Stimulated activated CD8-positive, alpha-beta memory T cell treated with anti-CD3 and anti-CD28 coated beads, Interleukin-12 subunit alpha, Interleukin-12 subunit beta, amount 100 ng/mL, for 4 hours (primary cell): ENCODE data around the gene WRAP73.
"Not testable (repeated sequence)": the region's sequence is repeated elsewhere in the genome, so short reads cannot be mapped to it uniquely, and the experiment has no call there.

Experiments
- DNase-seq: peaks from one replicate; pipeline ENCODE4 v3.0.0-alpha.2; 2020; ENCODE audit warnings: low read depth

Gene WRAP73

GRCh38 chr1:3630161-3630611, 19.7 kb downstream of the WRAP73 start:
- DNase-seq = no peak

DNA sequence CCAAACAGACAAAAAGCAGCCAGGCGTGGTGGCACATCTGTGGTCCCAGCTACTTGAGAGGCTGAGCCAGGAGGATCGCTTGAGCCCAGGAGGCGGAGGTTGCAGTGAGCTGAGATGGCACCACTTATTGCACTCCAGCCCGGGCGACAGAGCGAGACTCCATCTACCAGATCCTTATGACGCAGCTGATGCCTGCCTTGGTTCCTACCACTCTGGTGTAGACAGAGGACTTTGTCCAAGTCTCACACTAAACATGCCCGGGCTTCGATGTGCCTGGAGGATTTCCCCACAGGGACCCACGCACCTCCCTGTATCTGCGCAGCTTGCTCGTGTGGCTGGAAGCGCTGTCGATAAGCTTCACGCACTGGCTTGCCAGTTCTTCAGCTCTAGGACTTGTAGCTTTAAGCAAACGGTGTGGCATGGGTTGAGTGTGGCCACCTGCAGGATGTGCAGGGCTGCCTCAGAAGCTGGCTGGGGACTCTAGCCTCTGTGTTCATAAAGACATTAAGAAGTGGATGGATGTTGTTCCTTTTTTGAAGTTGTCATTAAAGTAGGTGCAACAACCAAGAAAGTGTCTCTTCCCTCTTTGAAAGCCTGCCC, 20.2 kb downstream of the WRAP73 start:
- no peak for DNase-seq

GRCh38 chr1:3628445-3628844, 21.5 kb downstream of the WRAP73 start:
- no peak for DNase-seq

DNA sequence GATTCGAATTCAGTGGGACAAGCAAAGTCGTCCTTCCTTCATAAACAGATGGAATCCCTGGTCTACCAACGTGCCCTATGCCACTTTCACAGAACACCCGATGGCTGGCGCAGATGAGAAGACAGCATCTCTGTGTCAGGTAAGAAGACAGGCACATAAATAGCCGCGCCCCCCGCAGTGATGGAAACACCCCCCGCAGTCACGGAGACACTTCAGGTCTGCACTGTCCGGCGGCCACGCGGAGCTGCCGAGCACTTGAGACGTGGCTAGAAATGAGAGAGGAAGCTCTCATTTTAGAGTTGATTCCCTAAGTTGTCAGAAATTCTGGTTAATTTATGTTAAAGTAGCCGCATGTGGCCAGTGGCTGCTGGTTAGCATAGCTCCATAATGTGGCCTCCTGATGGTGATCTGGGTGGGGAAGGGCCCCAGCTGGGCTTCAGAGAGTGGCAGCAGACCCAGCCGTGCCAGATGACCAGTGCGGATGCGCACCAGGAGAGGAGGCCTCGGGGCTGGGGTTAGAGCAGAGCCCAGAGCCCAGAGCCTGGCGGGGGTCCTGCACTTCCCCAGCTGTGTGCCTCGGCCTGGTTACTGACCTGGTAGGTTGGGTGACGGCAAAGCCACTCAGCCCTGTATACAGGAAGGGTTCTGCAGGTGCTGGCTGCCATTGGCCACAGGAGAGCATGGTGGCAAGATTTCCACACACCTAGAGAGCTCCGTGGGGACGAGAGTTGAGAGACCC, 22.2 kb downstream of the WRAP73 start:
- no peak for DNase-seq

DNA sequence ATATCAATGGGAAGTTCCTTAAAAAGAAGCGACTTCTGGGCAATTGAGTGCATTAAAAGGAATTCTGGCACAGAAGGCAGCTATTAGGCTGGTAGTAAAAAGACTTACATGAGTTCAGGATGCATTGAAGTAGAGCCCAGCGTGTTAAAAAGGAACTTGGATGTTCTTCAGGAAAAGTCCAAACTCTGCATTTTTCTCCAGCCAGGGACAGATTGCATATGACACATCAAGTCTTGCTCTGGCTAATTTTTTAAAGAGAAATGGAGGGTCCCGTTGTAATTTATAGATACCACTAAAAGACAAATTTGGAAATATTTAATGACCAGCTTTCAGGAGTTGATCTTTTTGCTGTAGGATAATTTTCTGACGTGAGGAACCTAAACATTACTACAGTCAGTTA, 23.9 kb downstream of the WRAP73 start:
- DNase-seq = no peak

GRCh38 chr1:3625151-3625907, 24.6 kb downstream of the WRAP73 start:
- no peak for DNase-seq

DNA sequence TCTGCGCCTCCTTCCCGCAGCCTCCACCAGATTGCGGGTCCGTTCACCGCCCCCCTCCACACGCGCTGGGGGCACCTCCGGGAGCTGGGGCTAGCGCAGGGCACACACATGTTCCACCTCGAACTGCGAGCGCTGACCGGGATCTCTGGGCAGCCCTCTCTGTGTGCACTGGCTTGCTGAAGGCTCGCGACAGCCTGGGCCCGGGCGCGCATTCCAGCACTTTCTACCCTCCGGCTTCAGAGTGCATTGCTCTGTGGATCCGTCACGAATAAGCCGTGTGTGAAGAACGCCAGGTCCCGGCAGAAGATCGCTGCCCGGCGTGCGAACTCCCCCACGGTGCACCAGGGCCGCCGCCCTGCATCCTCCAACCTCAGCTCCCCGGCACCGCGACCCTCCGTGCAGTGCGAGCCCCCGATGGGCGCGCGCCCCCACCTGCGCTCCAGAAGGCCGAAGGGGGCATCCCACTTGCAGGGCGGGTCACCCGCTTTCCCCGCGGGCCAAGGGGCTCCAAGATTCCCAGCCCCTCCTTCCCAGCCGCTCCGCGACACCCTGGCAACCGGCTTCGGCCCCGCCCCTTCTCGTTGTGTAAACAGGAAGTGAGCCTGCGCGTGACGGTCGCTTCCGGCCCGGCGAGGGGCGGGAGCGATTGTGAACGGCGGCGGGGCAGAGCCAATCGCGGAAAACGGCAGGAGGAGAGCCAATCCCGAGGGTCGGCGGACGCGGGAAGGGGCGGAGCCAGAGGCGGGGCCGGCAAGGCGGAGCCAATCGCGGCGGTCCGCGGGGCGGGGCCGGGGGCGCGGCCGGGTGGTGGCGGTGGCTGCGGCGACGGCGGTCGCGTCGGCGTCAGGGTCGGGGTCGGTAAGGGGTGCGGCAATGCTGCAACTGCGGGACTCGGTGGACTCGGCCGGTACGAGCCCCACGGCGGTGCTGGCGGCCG, 25.4 kb downstream of the WRAP73 start, which contains the start of gene TPRG1L:
TPRG1L (plus strand) TSS at position 816 of the 937 bp plus-strand sequence; CDS start at position 874, 58 bp downstream.
- peak; percentile 98 for DNase-seq

GRCh38 chr1:3623441-3624199, 26.3 kb downstream of the WRAP73 start:
- no peak for DNase-seq

GRCh38 chr1:3622102-3622501, 27.8 kb downstream of the WRAP73 start:
- DNase-seq = not testable (repeated sequence)

- not testable (repeated sequence) for DNase-seq
Observed at GRCh38 chr1:3621151-3621671, 28.7 kb downstream of the WRAP73 start.

- DNase-seq = no peak
Observed at GRCh38 chr1:3620708-3621107, 29.2 kb downstream of the WRAP73 start.

DNA sequence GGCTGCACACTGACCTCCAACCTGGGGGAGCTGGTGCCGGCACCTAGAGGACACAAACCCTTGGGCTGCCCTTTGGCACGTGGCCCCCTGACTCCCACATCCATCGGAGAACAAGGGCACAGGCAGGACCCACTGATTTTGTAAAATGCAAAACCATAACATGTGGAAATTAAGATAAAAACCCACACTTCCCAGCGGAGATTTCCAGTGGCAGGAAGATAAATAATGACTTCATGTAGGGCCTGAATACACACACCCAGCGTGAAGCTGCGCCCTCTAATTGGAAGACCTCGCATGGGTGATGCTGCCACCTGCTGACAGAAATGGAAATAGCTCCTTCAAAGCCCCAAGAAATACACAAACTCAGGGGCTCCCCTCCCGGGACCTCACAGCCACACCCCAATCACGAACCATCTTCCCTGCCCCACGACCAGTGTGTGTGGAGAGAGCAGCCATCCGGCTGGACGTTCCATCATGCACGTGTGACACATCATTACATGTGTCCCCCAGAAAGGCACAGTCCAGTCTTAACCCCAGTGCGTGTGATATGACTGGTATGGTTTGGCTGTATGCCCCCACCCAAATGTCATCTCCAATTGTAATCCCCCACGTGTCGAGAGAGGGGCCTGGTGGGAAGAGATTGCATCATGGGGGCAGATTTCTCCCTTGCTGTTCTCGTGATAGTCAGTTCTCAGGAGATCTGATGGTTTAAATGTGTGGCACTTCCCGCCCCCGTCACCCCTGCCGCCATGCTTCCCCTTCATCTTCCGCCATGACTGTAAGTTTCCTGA, 30.8 kb downstream of the WRAP73 start:
- DNase-seq = peak; percentile 41

DNA sequence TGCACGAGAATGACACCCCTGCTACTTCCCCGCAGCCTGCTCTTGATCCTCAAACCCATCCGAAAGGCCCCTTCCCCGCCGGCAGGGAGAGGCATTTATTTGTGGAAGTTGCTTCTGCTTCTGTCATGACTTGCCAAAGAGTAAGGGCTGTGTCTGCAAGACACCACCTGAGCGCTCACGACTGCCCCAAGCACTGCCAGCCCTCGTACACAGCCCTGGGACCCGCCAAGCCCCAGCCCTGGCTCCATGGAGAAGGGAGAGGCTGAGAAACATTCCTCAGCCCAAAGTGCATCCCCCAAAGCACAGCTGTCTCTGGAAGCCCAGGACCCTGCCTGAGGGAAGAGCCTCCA, 31.4 kb downstream of the WRAP73 start:
- no peak for DNase-seq

- no peak for DNase-seq
Observed at GRCh38 chr1:3617806-3618345, 32.0 kb downstream of the WRAP73 start.

GRCh38 chr1:3616861-3617260, 33.0 kb downstream of the WRAP73 start:
- DNase-seq = no peak

GRCh38 chr1:3614755-3615742, 34.9 kb downstream of the WRAP73 start:
- DNase-seq = no peak

- DNase-seq = no peak
Observed at GRCh38 chr1:3612123-3612522, 37.8 kb downstream of the WRAP73 start.
